ENCODE measurements around the gene VPS33B.

- TF ChIP-seq POLR2AphosphoS5 (IDR thresholded peaks at IDR 0.05) (no peak), POLR2A (IDR thresholded peaks at IDR 0.05) (no peak)
- TF ChIP-seq, protein P1, sequence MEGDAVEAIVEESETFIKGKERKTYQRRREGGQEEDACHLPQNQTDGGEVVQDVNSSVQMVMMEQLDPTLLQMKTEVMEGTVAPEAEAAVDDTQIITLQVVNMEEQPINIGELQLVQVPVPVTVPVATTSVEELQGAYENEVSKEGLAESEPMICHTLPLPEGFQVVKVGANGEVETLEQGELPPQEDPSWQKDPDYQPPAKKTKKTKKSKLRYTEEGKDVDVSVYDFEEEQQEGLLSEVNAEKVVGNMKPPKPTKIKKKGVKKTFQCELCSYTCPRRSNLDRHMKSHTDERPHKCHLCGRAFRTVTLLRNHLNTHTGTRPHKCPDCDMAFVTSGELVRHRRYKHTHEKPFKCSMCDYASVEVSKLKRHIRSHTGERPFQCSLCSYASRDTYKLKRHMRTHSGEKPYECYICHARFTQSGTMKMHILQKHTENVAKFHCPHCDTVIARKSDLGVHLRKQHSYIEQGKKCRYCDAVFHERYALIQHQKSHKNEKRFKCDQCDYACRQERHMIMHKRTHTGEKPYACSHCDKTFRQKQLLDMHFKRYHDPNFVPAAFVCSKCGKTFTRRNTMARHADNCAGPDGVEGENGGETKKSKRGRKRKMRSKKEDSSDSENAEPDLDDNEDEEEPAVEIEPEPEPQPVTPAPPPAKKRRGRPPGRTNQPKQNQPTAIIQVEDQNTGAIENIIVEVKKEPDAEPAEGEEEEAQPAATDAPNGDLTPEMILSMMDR (IDR thresholded peaks at IDR 0.05): no peak
Measured at GRCh38 chr15:90987561-90988141, 34.7 kb downstream of the VPS33B start.
